Epidermal melanocyte (primary cell): ENCODE data around the gene C14orf119.
A peak's percentile ranks its signal among the peaks of the same experiment; 100 is the strongest.
"Not testable (repeated sequence)": the region's sequence is repeated elsewhere in the genome, so short reads cannot be mapped to it uniquely, and the experiment has no call there.

Experiments used
- DNase-seq: peaks from one replicate; pipeline ENCODE4 v3.0.0; 2011; ENCODE audit warnings: low spot score; ENCODE audit not compliant: insufficient read length

C14orf119 gene

GRCh38 chr14:23108169-23108568, 12.9 kb downstream of the C14orf119 start:
- DNase-seq: not testable (repeated sequence)

- DNase-seq: no peak
Observed at GRCh38 chr14:23109769-23110168, 14.5 kb downstream of the C14orf119 start.

- no peak for DNase-seq
Observed at GRCh38 chr14:23110579-23111365, 15.5 kb downstream of the C14orf119 start.

GRCh38 chr14:23112359-23113178, 17.3 kb downstream of the C14orf119 start:
- DNase-seq: no peak

GRCh38 chr14:23113431-23114119, 18.3 kb downstream of the C14orf119 start:
- DNase-seq: no peak

- DNase-seq: no peak
Observed at GRCh38 chr14:23114120-23114458, 18.8 kb downstream of the C14orf119 start.

GRCh38 chr14:23114669-23115038, 19.3 kb downstream of the C14orf119 start:
- DNase-seq: no peak

- DNase-seq: peak; percentile 66
Observed at GRCh38 chr14:23115039-23115731, 19.9 kb downstream of the C14orf119 start.

GRCh38 chr14:23115918-23116317, 20.6 kb downstream of the C14orf119 start:
- no peak for DNase-seq

- no peak for DNase-seq
Observed at GRCh38 chr14:23117371-23118020, 22.2 kb downstream of the C14orf119 start.

- no peak for DNase-seq
Observed at GRCh38 chr14:23118506-23119362, 23.4 kb downstream of the C14orf119 start, which contains the start of gene CEBPE. Gene CEBPE (minus strand): TSS chr14:23119255. CDS start chr14:23119091, 164 bp downstream.

- DNase-seq: no peak
Observed at GRCh38 chr14:23119363-23120327, 24.3 kb downstream of the C14orf119 start.

- peak; percentile 92 for DNase-seq
Observed at GRCh38 chr14:23120541-23121251, 25.4 kb downstream of the C14orf119 start.

GRCh38 chr14:23121361-23121771, 26.1 kb downstream of the C14orf119 start:
- no peak for DNase-seq

- no peak for DNase-seq
Observed at GRCh38 chr14:23122086-23122485, 26.8 kb downstream of the C14orf119 start.

- DNase-seq: no peak
Observed at GRCh38 chr14:23123419-23123818, 28.1 kb downstream of the C14orf119 start.

GRCh38 chr14:23124337-23124954, 29.1 kb downstream of the C14orf119 start:
- no peak for DNase-seq

GRCh38 chr14:23125011-23125410, 29.7 kb downstream of the C14orf119 start:
- DNase-seq: no peak
